SW480 (cell line): ENCODE measurements around the gene FMN1.

ENCODE experiments used
- DNase-seq: peaks from one replicate; pipeline ENCODE4 v3.0.0-alpha.2; 2016; ENCODE audit warnings: low spot score

The FMN1 gene

DNA sequence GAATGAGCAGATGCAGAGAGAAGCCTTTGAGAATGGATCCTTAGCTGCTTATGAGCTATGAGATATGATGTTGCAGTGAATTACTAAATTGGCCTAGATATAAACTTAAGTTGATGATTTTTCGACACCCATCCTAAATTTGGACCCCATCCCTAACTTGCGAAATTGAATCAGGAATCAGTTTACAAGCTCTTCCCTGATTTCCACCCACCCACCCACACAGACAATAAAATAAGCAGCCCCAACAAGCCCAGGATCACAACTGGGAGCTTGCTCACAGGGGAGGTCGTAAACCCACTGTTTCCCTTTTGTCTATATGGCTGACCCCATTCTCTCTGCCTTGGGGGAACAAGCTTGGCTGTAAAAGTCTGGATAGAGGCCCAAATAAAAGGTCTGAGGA is 419.4 kb downstream of the FMN1 start:
- no peak for DNase-seq

GRCh38 chr15:32774022-32774421 is 420.5 kb downstream of the FMN1 start:
- no peak for DNase-seq

- no peak for DNase-seq
Measured at GRCh38 chr15:32767236-32767635, 427.3 kb downstream of the FMN1 start.

- no peak for DNase-seq
Measured at GRCh38 chr15:32766101-32766500, 428.4 kb downstream of the FMN1 start.

- no peak for DNase-seq
Measured at GRCh38 chr15:32765236-32765635, 429.3 kb downstream of the FMN1 start.

- no peak for DNase-seq
Measured at GRCh38 chr15:32763295-32763694, 431.2 kb downstream of the FMN1 start.

DNA sequence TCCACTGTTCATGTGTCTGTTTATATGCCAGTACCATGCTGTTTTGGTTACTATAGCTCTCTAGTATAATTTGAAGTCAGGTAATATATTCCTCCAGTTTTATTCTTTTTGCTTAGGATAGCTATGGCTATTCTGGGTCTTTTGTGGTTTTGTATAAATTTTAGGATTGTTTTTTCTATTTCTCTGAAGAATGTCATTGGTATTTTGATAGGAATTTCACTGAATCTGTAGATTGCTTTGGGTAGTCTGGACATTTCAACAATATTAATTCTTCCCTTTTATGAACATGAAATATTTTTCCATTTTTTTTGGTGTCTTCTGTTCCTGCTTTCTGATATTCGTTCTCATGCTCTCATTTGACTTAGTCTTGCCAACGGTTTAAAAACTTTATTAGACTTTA is 437.1 kb downstream of the FMN1 start:
- DNase-seq, result no peak

- DNase-seq, result no peak
Measured at GRCh38 chr15:32750979-32751378, 443.5 kb downstream of the FMN1 start.

DNA sequence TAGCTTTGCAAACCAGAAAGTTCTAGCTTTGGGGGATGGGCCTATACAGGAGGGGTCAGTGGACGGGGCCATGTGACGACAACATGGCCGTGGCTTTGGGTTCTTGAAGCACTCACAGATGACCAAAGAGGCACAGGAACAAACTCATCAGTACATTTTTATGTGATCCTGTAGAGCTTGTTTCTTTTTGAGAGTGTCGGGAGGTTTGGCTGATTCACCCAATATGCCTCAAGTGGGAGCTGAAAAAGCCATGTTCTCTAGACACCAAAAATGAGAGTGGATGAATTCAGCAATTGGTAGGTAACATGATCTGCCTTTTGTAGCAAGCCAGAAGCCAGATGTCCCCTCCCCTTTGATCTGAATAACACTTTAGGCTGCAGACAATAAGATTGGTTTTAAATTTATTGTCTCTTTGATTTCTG is 446.6 kb downstream of the FMN1 start:
- DNase-seq, result no peak

GRCh38 chr15:32746116-32746857 is 448.2 kb downstream of the FMN1 start:
- DNase-seq, result no peak

DNA sequence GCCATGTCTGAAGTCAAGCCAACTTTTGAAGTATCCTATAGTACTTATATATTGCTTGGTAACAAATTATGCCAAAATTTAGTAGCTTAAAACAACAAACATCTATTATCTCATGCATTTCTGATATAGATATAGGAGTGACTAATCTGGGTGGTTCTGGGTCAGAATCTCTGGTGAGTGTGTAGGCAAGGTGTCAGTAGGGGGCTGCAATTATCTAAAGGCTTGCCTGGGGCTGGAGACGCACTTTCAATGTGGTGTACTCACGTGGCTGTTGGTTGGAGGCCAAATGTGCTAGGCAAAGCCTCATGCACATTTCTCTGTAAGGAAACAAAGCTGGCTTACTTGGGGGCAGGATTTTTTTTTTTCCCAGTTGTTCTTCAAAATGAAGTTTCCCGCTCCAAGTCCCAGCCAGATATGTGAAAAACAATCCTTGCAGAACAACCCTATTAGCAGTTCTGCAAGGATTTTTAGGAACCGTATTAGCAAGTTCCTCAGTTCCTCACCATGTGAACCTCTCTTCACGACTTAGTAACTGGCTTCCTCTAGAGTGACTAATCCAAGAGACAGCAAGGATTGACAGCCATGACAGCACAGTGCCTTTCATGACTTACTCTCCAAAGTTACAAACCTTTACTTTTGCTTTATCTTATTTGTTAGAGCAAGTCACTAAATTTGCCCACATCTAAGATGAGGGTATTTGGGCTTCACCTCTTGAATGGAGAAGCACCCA is 450.9 kb downstream of the FMN1 start:
- no peak for DNase-seq

DNA sequence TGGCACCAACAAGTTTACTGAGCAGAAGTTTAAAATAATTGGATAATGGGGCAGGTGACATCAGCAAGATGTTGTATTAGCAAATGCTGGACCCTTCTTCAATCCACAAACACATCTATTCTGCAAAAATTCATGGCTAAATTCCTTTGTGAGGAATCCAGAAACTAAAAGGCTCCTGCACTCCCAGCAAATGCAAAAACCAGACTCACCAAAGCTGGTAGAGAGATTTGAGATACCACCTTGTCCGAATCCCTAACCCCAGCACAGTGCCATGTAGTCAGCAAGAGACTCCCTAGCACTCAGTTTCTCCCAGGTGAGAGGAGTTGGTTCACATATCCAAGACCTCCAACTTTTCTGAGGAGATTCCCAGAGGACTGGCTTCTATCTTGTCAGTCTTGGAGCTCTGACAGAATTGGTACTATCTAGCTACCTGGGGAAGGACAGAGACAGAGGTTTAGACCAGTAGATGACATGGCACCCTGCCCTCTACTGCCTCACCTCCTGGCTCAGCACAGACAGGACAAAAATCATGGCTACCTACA is 454.9 kb downstream of the FMN1 start:
- DNase-seq, result no peak

GRCh38 chr15:32738666-32739065 is 455.8 kb downstream of the FMN1 start:
- no peak for DNase-seq

GRCh38 chr15:32737304-32737703 is 457.2 kb downstream of the FMN1 start:
- DNase-seq, result no peak

DNA sequence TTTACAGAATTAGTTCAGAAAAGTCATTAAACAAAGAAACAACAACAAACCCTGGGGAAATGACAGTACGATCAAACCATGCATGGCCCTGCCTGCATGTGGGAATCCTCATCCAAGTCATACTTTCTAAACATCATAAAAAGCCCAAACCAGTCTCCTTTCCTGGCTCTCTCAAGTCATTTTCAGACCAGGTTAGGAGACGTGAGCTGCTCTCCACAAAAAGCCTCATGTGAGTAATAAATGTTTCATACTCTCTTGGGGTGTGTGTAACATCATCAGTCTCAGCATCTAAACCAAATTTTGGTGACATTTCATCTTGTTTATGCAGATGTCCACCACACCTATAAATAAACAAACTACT is 457.8 kb downstream of the FMN1 start:
- no peak for DNase-seq

DNA sequence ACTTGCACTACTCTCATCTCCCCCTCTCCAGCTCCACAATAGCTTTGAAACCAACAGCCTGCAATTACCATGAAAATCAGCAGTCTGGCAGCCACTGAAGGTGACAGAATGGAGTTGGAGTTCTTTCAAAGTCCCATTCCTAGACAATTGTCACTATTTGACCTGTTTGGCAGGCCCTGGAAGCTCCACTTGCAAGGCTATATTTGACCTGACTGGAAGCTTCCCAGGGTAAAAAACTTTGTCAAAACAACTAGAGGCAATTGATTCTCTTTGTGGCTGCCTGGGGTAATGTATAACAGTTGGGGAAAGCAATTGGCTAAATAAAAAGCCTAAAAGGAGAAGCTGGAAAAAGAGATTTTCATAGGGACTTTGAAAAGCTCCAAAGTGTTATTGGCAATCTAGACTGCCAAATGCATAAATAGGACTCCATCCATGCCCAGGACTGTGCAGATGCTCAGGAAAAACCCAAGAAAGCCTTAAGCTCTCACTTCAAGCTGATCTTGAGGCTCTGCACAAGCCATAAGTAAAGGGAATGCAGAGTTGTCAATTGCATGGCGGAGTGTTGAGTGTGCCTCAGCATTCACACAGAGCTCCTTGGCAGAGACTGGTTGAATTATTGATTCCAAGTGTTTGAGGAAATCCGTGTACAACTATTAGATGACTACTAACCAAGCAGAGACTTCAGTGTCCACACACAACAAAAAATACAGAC is 458.4 kb downstream of the FMN1 start:
- no peak for DNase-seq

GRCh38 chr15:32733281-32733680 is 461.2 kb downstream of the FMN1 start:
- DNase-seq, result no peak

DNA sequence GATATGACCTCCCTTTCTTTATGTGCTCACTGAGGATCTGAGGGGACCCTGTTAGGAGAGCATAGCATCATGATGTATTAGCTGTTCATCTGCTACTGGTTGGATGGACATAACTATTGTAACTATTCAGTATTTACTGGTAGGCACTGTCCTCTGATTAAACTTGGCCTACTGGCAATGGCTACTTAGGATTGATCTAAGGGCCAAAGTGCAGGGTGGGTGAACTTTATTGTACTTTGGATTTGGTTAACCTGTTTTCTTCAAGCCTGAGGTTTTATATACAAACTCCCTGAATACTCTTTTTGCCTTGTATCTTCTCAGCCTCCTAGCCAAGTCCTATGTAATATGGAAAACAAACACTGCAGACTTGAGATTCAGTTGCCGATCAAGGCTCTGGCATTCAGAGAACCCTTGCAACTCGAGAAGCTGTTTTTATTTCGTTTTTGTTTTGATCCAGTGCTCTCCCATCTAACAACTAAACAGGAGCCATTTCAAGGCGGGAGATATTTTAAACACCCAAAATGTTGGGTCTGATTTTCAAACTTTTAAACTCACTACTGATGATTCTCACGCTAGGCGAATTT is 461.8 kb downstream of the FMN1 start:
- no peak for DNase-seq

- DNase-seq, result peak; percentile 57
Measured at GRCh38 chr15:32730677-32731654, 463.5 kb downstream of the FMN1 start.

- DNase-seq, result no peak
Measured at GRCh38 chr15:32729700-32730395, 464.7 kb downstream of the FMN1 start.
